Measurements from ENCODE around the gene TMED8.
"Not testable (repeated sequence)": the region's sequence is repeated elsewhere in the genome, so short reads cannot be mapped to it uniquely, and the experiment has no call there.

Gene TMED8

GRCh38 chr14:77356899-77357298, 20.0 kb downstream of the TMED8 start:
- no peak for DNase-seq

GRCh38 chr14:77355811-77356210, 21.1 kb downstream of the TMED8 start:
- DNase-seq, result no peak

- no peak for DNase-seq
Measured at GRCh38 chr14:77353469-77354141, 23.3 kb downstream of the TMED8 start.

GRCh38 chr14:77347751-77348150, 29.1 kb downstream of the TMED8 start:
- no peak for DNase-seq

GRCh38 chr14:77346495-77346894, 30.4 kb downstream of the TMED8 start:
- DNase-seq, result no peak

GRCh38 chr14:77344377-77344996, 32.4 kb downstream of the TMED8 start:
- DNase-seq, result no peak

GRCh38 chr14:77343662-77344061, 33.2 kb downstream of the TMED8 start:
- DNase-seq, result no peak

GRCh38 chr14:77342726-77343397, 34.0 kb downstream of the TMED8 start:
- DNase-seq, result no peak

- no peak for DNase-seq
Measured at GRCh38 chr14:77340389-77340788, 36.5 kb downstream of the TMED8 start.

GRCh38 chr14:77339407-77339806, 37.5 kb downstream of the TMED8 start:
- no peak for DNase-seq

GRCh38 chr14:77338302-77338701, 38.6 kb downstream of the TMED8 start:
- no peak for DNase-seq

- no peak for DNase-seq
Measured at GRCh38 chr14:77337880-77338279, 39.0 kb downstream of the TMED8 start.

- not testable (repeated sequence) for DNase-seq
Measured at GRCh38 chr14:77337255-77337654, 39.6 kb downstream of the TMED8 start.

GRCh38 chr14:77335576-77335975, 41.3 kb downstream of the TMED8 start:
- no peak for DNase-seq

- DNase-seq, result no peak
Measured at GRCh38 chr14:77329872-77330271, 47.0 kb downstream of the TMED8 start.

- DNase-seq, result no peak
Measured at GRCh38 chr14:77327111-77327510, 49.8 kb downstream of the TMED8 start.

GRCh38 chr14:77325746-77326094, 51.2 kb downstream of the TMED8 start:
- DNase-seq, result no peak

- no peak for DNase-seq
Measured at GRCh38 chr14:77324816-77325745, 51.8 kb downstream of the TMED8 start.

GRCh38 chr14:77324289-77324688, 52.6 kb downstream of the TMED8 start:
- no peak for DNase-seq

- no peak for DNase-seq
Measured at GRCh38 chr14:77323571-77323970, 53.3 kb downstream of the TMED8 start.

GRCh38 chr14:77322951-77323350, 53.9 kb downstream of the TMED8 start:
- no peak for DNase-seq

- DNase-seq, result no peak
Measured at GRCh38 chr14:77322250-77322902, 54.5 kb downstream of the TMED8 start.

Measured in activated CD4-positive, alpha-beta T cell treated with anti-CD3 and anti-CD28 coated beads for 1 hour (primary cell).